ENCODE results near the gene AGO3.

DNA sequence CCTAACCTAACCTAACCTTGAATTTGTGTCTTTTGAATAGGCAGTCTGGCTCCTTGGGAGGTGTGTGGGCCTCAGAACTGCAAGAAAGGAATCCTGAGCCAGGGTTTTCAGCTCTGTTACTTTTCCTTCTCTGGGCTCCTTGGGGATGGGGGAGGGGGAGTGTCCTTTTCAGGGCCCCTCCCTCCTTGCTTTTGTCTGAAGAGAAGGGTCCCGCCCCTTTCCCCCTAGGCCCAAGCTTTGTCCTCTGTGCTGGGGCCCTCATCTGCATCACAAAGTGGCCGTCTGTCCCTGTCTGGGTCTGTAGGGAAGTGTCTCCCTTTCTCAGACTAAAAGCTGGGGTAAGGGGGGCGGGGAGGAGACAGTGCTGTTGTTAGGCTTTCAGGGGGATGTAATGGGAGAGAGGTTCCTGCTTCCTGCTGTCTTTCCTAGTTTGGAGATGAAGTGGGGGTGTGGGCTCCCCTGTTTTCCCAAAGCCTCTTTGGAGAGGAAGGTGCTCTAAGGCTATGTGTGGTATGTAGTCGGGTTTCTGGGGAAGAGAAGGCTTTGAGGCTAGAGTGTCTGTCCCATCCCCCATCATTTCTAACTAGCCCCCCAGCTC, 44.8 kb upstream of the AGO3 start:
- TF ChIP-seq PHF8 (IDR thresholded peaks at IDR 0.05; ENCODE audit: borderline replicate concordance, low read depth) (no peak), POLR2A (IDR thresholded peaks at IDR 0.05; ENCODE audit: low read length) (no peak)
- TF ChIP-seq, protein P1, sequence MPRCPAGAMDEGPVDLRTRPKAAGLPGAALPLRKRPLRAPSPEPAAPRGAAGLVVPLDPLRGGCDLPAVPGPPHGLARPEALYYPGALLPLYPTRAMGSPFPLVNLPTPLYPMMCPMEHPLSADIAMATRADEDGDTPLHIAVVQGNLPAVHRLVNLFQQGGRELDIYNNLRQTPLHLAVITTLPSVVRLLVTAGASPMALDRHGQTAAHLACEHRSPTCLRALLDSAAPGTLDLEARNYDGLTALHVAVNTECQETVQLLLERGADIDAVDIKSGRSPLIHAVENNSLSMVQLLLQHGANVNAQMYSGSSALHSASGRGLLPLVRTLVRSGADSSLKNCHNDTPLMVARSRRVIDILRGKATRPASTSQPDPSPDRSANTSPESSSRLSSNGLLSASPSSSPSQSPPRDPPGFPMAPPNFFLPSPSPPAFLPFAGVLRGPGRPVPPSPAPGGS (IDR thresholded peaks at IDR 0.05), result no peak
